ENCODE data around the gene CXCL12.

The CXCL12 gene

DNA sequence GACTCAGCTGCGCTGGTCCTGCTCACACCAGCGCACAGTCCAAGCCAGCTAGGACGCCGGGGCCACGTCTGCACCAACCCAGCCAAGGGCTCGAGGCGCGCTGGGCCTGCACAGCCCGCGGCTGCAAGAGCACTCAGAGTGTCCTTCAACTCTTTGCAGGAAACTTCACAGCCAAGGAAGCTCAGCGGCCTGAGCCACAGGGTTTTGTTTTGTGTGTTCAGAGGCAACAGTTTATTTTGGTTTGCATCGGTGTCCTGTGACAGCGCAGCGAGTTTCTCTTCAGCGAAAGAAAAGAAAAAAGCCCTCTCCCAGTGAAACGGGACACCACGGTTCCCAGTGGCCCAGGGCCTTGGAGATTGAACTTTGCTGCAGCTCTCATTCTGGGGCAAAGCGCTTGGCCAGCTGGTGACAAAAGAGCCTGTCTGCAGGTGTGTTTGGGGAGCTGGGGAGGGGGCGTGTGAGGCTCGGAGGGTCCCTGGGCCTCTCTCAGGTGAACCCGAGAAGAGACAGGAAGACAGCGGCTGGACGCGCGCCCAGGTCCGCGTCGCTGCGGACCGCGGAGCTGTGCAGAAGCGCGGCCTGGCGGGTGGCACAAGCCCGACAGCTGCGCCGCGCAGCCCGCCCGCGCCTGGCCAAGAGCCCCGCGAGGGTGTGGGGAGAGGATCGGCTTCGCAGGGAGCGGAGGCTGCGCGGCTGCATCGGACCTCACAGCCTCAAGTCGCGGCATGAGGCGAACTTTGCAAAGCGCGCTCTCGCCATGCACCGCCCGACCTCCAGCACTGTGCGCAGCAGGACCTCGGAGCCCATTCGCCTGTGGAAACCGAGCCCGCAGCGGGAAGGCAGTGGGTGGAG is 922 bp downstream of the CXCL12 start:
- no peak for DNase-seq

- no peak for DNase-seq
Measured at GRCh38 chr10:44382981-44383748, 1.7 kb downstream of the CXCL12 start.

DNA sequence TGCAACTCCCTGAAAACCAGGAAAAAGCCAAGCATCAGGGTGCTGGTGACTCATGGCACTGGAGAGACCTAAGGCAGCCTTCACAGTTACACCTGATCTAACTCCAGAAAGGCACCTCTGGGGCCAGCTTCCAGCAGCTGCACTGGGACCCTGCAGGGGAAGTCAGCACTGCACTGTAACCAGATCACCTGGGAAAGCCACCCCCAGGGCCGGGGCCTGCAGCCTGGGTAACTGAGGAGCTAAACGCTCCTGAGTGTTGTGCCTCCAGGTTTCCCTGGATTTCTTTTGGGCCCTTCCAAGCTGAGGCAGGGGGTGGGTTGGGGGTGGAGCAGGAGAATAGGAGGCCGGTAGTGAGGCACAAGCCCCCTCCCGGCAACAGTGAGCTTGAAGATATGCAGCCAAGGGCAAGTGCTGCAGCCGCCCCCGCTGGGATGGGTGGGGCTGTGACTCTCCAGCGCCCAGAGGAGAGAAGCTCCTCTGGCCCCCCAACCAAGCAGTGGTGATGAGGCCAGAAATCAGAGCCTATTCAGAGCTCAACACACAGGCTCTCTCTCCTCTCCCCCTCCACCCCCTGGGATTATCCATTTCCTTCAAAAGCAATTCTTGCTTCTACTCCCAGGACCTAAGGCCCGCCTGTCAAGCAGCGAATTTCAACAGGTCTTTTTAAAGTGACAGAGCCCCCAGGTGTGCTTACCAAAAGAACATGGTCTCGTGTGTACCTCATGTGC is 2.6 kb downstream of the CXCL12 start:
- DNase-seq = no peak

- DNase-seq = no peak
Measured at GRCh38 chr10:44380829-44381600, 3.9 kb downstream of the CXCL12 start.

- DNase-seq = no peak
Measured at GRCh38 chr10:44379907-44380306, 5.0 kb downstream of the CXCL12 start.

GRCh38 chr10:44378626-44379025 is 6.3 kb downstream of the CXCL12 start:
- no peak for DNase-seq

DNA sequence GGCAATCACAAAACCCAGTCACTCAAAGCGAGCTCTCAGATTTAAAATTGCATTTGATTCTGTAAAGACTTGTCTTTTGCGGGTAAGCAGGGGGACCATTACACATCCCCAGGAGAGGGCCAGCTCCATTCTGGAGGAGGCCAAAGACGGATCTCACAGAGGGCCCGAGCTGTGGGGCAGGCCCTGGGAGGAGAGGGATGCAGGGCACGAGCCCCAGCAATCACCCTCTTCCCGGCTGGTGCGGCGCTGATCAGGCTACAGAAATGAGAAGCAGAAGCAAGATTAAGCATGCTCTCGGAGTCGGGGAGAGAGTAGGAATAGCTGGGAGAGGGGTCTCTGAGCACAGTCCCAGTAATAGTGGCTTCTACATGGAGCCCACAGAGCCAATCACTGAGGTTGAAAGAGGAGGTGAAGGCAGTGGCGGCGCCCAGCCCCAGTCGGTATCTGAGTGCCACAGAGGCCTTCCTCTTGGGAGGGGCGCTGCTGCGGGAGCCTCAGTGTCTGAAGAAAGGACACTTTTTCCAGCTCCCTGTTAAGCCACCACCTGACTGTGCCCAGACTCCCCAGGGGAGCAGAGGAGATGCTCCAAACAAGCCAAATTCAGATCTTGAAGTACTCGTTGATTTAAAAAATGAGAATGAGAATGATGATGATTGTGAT is 7.1 kb downstream of the CXCL12 start:
- DNase-seq = no peak

- DNase-seq = no peak
Measured at GRCh38 chr10:44376472-44377099, 8.3 kb downstream of the CXCL12 start.

DNA sequence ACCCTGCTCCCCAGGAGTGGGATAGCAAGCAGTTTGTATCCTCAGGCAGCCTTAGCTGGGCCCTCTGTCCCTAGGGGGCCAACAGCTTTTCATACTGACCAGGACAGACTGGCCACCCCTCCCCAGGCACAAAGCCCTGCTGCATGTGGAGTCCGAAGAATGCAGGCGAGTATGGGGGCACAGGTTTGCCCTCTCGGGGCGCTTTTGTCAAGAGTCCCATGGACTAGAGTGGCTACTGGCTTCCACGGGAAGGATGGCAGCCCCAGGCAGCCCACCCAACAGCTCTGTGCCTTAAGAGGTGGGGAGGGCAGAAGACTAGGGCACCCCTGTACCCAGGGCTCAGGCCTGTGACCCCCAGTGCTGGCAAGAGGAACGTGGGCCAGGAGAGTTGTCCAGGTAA is 10.7 kb downstream of the CXCL12 start:
- DNase-seq = no peak

- DNase-seq = no peak
Measured at GRCh38 chr10:44373341-44373995, 11.4 kb downstream of the CXCL12 start.

GRCh38 chr10:44372181-44372580 is 12.7 kb downstream of the CXCL12 start:
- no peak for DNase-seq

GRCh38 chr10:44370731-44371248 is 14.1 kb downstream of the CXCL12 start:
- DNase-seq = no peak

DNA sequence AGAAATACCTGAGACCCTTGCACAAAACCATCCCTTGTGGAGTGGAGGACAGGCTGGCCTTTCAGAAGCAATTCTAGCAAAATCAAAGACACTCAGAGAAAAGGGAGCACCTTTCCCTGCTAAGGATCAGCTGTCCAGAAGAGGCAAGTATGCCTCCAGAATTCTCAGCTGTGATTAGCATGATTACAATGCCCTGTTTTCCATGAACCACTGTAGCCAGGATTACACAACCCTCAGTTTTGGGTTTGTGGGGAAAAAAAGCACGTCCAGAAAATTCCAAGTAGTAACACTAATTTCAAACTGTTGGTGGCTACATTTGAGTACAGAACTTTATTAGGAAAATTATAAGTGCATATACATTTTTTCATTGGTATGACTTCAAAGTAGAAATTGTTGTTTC is 15.0 kb downstream of the CXCL12 start:
- DNase-seq = no peak

DNA sequence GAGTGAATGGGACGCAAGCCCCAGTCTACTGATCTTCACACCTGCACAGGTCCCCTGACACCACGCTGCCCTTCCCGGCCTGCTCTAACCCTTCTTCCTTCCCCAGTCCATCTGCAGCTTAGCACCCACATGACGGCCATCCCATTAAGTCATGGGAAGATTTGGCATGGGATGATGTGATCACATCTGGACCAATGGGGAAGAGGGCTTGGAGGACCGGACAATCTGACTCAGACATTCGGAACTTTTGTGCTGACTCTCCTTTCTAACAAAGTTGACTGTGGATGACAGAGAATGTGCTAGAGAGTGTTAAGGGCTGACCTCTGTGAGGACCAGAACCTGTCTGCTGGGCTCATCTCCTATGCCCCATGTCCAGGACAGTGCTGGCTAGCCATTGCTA is 15.6 kb downstream of the CXCL12 start:
- no peak for DNase-seq

DNA sequence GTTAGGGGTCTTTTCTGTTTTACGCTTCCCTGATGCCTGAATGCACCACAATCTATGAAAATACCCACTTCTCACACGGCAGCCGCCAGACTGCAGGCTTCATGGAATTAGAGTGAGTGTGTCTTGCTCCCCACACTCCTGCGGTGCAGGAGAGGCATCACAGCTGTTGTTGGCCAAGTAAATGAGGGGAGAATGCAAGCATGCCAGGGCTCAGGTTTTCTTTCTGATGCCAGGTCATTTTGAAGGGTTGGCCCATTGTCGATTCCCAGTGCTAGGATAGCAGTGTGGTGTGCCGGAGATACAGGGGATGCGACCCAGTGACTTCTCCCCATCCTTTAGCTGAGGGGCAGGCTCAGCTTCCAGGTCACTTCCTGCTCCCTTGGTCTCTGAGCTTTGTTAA is 16.3 kb downstream of the CXCL12 start:
- no peak for DNase-seq

- DNase-seq = no peak
Measured at GRCh38 chr10:44366941-44367630, 17.8 kb downstream of the CXCL12 start.

DNA sequence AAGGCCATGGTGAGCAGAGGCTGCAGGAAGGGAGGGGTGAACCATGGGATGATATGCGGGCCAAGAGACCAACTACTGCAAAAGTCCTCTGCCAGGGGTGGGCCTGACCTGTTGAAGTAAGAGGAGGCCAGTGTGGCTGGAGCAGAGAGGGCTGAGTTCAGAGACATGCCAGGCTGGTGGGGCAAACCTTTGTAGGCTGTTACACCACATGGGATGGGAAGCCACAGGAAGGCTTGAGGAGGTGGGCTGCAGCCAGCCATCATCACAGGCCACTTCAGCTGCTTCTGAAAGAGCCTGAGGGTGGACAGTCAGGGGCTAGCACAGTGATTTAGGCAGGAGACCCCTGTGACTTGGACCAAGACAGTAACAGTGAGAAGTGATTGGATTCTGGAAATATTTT is 20.3 kb downstream of the CXCL12 start:
- DNase-seq = no peak

GRCh38 chr10:44363716-44364115 is 21.2 kb downstream of the CXCL12 start:
- no peak for DNase-seq

GRCh38 chr10:44362866-44363711 is 21.8 kb downstream of the CXCL12 start:
- no peak for DNase-seq

Data from stimulated activated naive CD4-positive, alpha-beta T cell (primary cell).